Measurements from ENCODE around the gene ACAP2.

DNA sequence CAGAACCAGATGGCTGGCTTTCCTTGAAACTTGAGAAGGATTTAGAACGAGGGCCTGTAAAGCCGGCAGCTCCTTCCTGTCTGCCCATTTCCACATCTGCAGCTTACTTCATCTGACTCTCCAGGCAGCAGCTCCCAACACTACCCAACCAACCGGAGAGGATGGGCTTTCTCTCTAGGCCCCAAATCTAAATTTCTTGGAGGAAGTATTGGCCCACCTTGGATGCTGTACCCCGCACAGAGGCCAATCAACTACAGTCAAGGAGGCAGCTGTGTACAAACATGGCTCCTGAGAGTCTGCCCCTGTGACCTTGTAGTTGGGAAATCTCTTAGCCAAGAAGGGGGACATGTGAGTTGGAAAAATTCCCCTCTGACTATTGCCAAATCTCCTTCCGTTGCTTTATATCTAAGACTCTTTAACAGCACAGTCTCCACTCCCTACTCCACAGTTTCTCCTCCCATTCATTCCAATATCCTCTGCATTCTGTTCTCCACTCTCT lies 8.0 kb upstream of the ACAP2 start:
- TF ChIP-seq, protein P1, sequence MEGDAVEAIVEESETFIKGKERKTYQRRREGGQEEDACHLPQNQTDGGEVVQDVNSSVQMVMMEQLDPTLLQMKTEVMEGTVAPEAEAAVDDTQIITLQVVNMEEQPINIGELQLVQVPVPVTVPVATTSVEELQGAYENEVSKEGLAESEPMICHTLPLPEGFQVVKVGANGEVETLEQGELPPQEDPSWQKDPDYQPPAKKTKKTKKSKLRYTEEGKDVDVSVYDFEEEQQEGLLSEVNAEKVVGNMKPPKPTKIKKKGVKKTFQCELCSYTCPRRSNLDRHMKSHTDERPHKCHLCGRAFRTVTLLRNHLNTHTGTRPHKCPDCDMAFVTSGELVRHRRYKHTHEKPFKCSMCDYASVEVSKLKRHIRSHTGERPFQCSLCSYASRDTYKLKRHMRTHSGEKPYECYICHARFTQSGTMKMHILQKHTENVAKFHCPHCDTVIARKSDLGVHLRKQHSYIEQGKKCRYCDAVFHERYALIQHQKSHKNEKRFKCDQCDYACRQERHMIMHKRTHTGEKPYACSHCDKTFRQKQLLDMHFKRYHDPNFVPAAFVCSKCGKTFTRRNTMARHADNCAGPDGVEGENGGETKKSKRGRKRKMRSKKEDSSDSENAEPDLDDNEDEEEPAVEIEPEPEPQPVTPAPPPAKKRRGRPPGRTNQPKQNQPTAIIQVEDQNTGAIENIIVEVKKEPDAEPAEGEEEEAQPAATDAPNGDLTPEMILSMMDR (conservative IDR thresholded peaks at IDR 0.05), result no peak
- TF ChIP-seq ZFX (IDR thresholded peaks at IDR 0.05), result no peak
